ENCODE results near the gene CIDEC.

- peak; percentile 27 for TF ChIP-seq CTCF (conservative IDR thresholded peaks at IDR 0.05; ENCODE audit: low read length)
- no peak for TF ChIP-seq EZH2phosphoT487 (IDR thresholded peaks at IDR 0.05; ENCODE audit: borderline replicate concordance)
Measured at GRCh38 chr3:9876991-9877390, 3.1 kb downstream of the CIDEC start.

All from Loucy (cell line).